Fibroblast of villous mesenchyme (primary cell): Measurements from ENCODE around the gene TRPC4AP. TPM values are rescaled to one million over a fixed set of nuclear protein-coding genes. Genes with fewer than 3 reads are reported as not detected.
A peak's percentile ranks its signal among the peaks of the same experiment; 100 is the strongest.

Source experiments
- DNase-seq: peaks from one replicate; pipeline ENCODE4 v3.0.0-alpha.2; 2010; ENCODE audit warnings: low read depth
- H3K4me3 ChIP-seq: 2 replicates; pipeline ENCODE4 v1.5.1; 2011; ENCODE audit warnings: low read depth, mild to moderate bottlenecking, low read length
- CTCF ChIP-seq: IDR thresholded peaks from 2 replicates; pipeline ENCODE4 v1.5.1; 2012; ENCODE audit warnings: low read depth, mild to moderate bottlenecking, low read length; ENCODE audit not compliant: insufficient read depth
- total RNA-seq: library from RNA; depleted of rRNA; stranded (reverse); fragments of >200 nt; gene quantifications from 2 replicates; pipeline ENCODE4 v1.2.3, GENCODE V29; 2012

The TRPC4AP gene
- total RNA-seq, 1 donor: 96.7 TPM

- H3K4me3 ChIP-seq: no peak overlapping the region
- TF ChIP-seq CTCF: no peak
- no peak for DNase-seq
Observed at GRCh38 chr20:34970193-34970840, 122.3 kb downstream of the TRPC4AP start.

GRCh38 chr20:34968042-34968775 is 124.4 kb downstream of the TRPC4AP start:
- peak; percentile 51 for DNase-seq
- no peak for TF ChIP-seq CTCF
- H3K4me3 ChIP-seq: no peak overlapping the region

GRCh38 chr20:34967421-34967820 is 125.2 kb downstream of the TRPC4AP start:
- no peak overlapping the region for H3K4me3 ChIP-seq
- DNase-seq: no peak
- no peak for TF ChIP-seq CTCF

GRCh38 chr20:34965051-34965450 is 127.6 kb downstream of the TRPC4AP start:
- H3K4me3 ChIP-seq: no peak overlapping the region
- no peak for DNase-seq
- TF ChIP-seq CTCF: no peak

- H3K4me3 ChIP-seq: no peak overlapping the region
- no peak for TF ChIP-seq CTCF
- DNase-seq: no peak
Observed at GRCh38 chr20:34964486-34964885, 128.1 kb downstream of the TRPC4AP start.

- no peak for TF ChIP-seq CTCF
- DNase-seq: no peak
Observed at GRCh38 chr20:34956751-34957472, 135.7 kb downstream of the TRPC4AP start.

More at GRCh38 chr20:34956751-34957472, 135.7 kb downstream of the TRPC4AP start:
- H3K4me3 ChIP-seq: no peak overlapping the region
